ENCODE measurements around the gene GPR146. TPM values are rescaled to one million over a fixed set of nuclear protein-coding genes. Genes with fewer than 3 reads are reported as not detected.

Gene GPR146
- polyA plus RNA-seq, 1 experiment: 0.69 TPM

DNA sequence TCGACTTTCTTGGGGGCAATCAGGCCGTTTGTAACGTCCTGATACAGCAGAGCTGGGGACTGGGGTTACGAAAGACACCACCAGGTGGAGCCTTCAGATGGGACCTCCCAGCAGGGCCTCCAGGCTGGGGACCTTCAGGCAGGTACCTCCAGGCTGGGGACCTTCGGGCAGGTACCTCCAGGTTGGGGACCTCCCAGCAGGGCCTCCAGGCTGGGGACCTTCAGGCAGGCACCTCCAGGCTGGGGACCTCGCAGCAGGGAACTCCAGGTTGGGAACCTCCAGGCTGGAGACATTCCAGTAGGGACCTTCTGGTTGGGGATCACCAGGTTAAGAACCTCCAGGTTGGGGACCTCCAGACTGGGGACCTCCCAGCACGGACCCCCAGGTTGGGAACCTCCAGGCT, 23.5 kb upstream of the GPR146 start:
- TF ChIP-seq, protein P1, sequence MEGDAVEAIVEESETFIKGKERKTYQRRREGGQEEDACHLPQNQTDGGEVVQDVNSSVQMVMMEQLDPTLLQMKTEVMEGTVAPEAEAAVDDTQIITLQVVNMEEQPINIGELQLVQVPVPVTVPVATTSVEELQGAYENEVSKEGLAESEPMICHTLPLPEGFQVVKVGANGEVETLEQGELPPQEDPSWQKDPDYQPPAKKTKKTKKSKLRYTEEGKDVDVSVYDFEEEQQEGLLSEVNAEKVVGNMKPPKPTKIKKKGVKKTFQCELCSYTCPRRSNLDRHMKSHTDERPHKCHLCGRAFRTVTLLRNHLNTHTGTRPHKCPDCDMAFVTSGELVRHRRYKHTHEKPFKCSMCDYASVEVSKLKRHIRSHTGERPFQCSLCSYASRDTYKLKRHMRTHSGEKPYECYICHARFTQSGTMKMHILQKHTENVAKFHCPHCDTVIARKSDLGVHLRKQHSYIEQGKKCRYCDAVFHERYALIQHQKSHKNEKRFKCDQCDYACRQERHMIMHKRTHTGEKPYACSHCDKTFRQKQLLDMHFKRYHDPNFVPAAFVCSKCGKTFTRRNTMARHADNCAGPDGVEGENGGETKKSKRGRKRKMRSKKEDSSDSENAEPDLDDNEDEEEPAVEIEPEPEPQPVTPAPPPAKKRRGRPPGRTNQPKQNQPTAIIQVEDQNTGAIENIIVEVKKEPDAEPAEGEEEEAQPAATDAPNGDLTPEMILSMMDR (IDR thresholded peaks at IDR 0.05; ENCODE audit: low read depth, low read length): no peak
- H3K9me3 ChIP-seq (ENCODE audit: control insufficient read depth, insufficient read depth, low read length): peaks cover 42% of the 10 kb centered on the region
- no peak overlapping the region for H3K4me3 ChIP-seq (ENCODE audit: low read depth, low read length)
- POLR2A ChIA-PET: no interaction called here
- no peaks in the 10 kb centered on the region for H3K27me3 ChIP-seq (ENCODE audit: control insufficient read depth, insufficient read depth, low read length)
- CTCF ChIA-PET: interaction anchor here (1.1 kb wide), 1 partner anchor 45 kb away, joined by 5 read pairs; no protein-coding TSS in a partner anchor
- no peak for DNase-seq (ENCODE audit: low read depth, low spot score)
- H3K27ac ChIP-seq (ENCODE audit: low read depth, low read length): no peak overlapping the region

DNA sequence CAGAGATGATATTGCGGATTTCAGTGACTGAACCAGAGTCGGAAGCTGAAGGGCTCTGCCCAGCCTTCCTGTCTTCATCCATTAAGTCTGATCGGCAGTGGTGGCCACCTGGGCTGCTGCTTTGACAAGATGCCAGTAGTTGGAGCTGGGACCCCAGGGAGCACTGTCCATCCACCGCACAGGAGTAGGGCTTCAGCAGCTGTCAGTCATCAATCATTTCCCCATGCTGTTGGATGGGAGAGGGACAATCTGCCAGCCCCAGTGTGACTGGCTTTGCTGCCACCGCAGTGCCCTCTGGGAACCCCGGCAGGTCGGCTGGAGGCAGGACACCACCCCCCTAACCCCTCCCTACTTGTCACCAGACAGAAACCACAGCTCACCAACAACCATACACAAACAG, 23.0 kb upstream of the GPR146 start:
- peaks cover 42% of the 10 kb centered on the region for H3K9me3 ChIP-seq (ENCODE audit: control insufficient read depth, insufficient read depth, low read length)
- no peaks in the 10 kb centered on the region for H3K27me3 ChIP-seq (ENCODE audit: control insufficient read depth, insufficient read depth, low read length)
- no peak for DNase-seq (ENCODE audit: low read depth, low spot score)
- TF ChIP-seq, protein P1 (IDR thresholded peaks at IDR 0.05; ENCODE audit: low read depth, low read length): no peak
- H3K27ac ChIP-seq (ENCODE audit: low read depth, low read length): no peak overlapping the region
- ChIA-PET POLR2A (no interaction called here), CTCF (interaction anchor here (1.1 kb wide), 1 partner anchor 44 kb away, joined by 5 read pairs; no protein-coding TSS in a partner anchor)
- H3K4me3 ChIP-seq (ENCODE audit: low read depth, low read length): no peak overlapping the region

DNA sequence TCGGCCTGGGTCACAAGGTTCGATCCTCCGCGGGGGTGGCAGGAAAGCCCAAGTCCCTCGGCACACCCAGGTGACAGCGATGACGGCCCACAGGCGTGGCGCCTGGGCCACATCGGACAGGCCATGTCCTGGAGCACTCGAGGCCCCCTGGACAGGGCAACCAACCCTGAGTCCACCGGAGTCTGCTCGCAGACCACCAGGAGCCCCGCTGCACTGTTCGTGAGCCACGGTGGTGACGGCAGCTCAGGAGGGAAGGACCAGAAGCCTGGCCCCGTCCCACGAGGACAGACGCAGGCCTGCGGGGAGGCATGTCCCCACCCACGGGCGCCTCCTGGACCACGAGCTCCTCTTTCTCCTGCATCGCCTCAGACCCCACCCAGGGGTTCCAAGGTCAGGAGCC, 22.4 kb upstream of the GPR146 start:
- Histone ChIP-seq H3K4me3 (ENCODE audit: low read depth, low read length) (no peak overlapping the region), H3K9me3 (ENCODE audit: control insufficient read depth, insufficient read depth, low read length) (peaks cover 39% of the 10 kb centered on the region), H3K27me3 (ENCODE audit: control insufficient read depth, insufficient read depth, low read length) (no peaks in the 10 kb centered on the region), H3K27ac (ENCODE audit: low read depth, low read length) (no peak overlapping the region)
- ChIA-PET POLR2A (no interaction called here), CTCF (interaction anchor here (1.1 kb wide), 1 partner anchor 44 kb away, joined by 5 read pairs; no protein-coding TSS in a partner anchor)
- no peak for DNase-seq (ENCODE audit: low read depth, low spot score)
- TF ChIP-seq, protein P1 (IDR thresholded peaks at IDR 0.05; ENCODE audit: low read depth, low read length): no peak

DNA sequence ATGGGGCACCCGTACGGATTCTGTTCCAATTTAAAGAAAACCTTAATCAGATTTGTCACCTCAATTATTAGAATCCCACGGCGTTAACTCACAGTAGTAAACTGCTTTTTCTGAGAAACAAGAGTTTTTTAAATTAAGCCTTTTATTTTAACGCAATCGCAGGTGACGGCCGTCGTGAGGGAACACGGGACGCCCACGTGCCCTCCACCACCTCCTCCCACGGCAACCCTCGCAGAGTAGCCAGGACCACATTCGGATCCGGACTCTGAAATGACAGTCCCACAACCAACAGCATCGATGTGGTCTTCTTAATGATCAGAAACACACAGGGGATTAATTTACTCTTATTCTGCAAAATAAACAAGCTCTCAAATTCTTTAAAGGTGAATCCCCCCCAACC, 22.0 kb upstream of the GPR146 start:
- ChIA-PET POLR2A (interaction anchor here (0.6 kb wide), 1 partner anchor 18 kb away, joined by 7 read pairs; no protein-coding TSS in a partner anchor), CTCF (no interaction called here)
- H3K27ac ChIP-seq (ENCODE audit: low read depth, low read length): no peak overlapping the region
- H3K4me3 ChIP-seq (ENCODE audit: low read depth, low read length): no peak overlapping the region
- no peaks in the 10 kb centered on the region for H3K27me3 ChIP-seq (ENCODE audit: control insufficient read depth, insufficient read depth, low read length)
- TF ChIP-seq, protein P1 (IDR thresholded peaks at IDR 0.05; ENCODE audit: low read depth, low read length): no peak
- no peak for DNase-seq (ENCODE audit: low read depth, low spot score)
- H3K9me3 ChIP-seq (ENCODE audit: control insufficient read depth, insufficient read depth, low read length): peaks cover 35% of the 10 kb centered on the region

DNA sequence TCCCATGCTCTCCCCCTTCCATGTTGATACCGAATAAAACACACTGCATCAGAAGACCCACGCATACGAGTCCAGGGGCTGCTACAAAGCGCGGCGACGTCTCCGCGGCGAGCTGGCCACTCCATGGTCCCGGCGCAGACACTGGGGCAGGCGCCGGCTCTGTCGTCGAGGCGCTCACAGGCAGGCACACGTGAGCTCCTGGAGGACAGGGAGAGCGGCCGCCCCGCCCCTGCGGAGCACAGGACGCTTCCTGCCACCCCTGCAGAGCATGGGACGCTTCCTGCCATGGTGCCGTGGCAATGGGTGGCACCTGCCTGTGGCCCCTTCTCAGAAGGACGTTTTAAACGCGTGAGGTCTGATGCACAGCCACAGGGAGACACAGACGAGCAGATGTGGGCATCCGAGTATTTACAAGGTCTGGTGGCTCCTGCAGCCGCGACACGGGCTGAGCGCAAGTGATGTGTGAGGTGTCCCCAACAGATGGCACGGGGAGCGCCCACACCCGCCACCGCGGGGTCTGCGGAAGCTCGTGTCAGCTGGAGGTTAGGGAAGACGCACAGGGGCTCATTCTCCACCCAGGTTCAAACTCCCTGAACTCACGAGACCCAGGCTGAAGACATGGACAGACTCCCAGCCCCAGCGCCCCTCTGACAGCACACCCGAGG, 21.4 kb upstream of the GPR146 start:
- Histone ChIP-seq H3K27me3 (ENCODE audit: control insufficient read depth, insufficient read depth, low read length) (no peaks in the 10 kb centered on the region), H3K27ac (ENCODE audit: low read depth, low read length) (no peak overlapping the region), H3K9me3 (ENCODE audit: control insufficient read depth, insufficient read depth, low read length) (peaks cover 31% of the 10 kb centered on the region), H3K4me3 (ENCODE audit: low read depth, low read length) (no peak overlapping the region)
- ChIA-PET CTCF (no interaction called here), POLR2A (interaction anchor here (0.6 kb wide), 1 partner anchor 18 kb away, joined by 7 read pairs; no protein-coding TSS in a partner anchor)
- TF ChIP-seq, protein P1 (IDR thresholded peaks at IDR 0.05; ENCODE audit: low read depth, low read length): no peak
- DNase-seq (ENCODE audit: low read depth, low spot score): no peak
